ENCODE measurements around the gene RHOT2. TPM values are rescaled to one million over a fixed set of nuclear protein-coding genes. Genes with fewer than 3 reads are reported as not detected.

Gene RHOT2
- total and polyA plus RNA-seq, 2 donors (not counting 3 experiments of a cell fraction or from before 2014, with no cell fraction given) = 106 to 139 TPM

- no peaks in the 10 kb centered on the region for H3K79me2 ChIP-seq (ENCODE audit: control insufficient read depth, insufficient read depth, low read length)
- no peak within 1 kb of the TSS for H3K9ac ChIP-seq (replicated peaks; ENCODE audit: extremely low read depth, insufficient read depth, low read length)
- no peaks in the 10 kb centered on the region for H4K20me1 ChIP-seq (replicated peaks; ENCODE audit: control insufficient read depth, extremely low read depth, insufficient read depth, low read length)
- peaks cover 38 to 39% of the 10 kb centered on the region in 2 experiments for H3K27me3 ChIP-seq (ENCODE audit: control insufficient read depth in 2 of 2, insufficient read depth in 2 of 2, low read length in 2 of 2)
- no peaks in the 10 kb centered on the region for H3K9me3 ChIP-seq (replicated peaks; ENCODE audit: control insufficient read depth, insufficient read depth, low read length)
- POLR2A ChIA-PET = interaction anchor here (0.6 kb wide), 1 partner anchor 363 kb away, joined by 6 read pairs; no protein-coding TSS in a partner anchor
- H3K27ac ChIP-seq (ENCODE audit: insufficient read depth, low read depth, low read length) = no peak within 1 kb of the TSS
- no peaks in the 10 kb centered on the region for H3K36me3 ChIP-seq (ENCODE audit: control insufficient read depth in 2 of 2, extremely low read depth in 1 of 2, insufficient read depth in 2 of 2, low read length in 2 of 2)
- intact Hi-C loops (cut with micrococcal nuclease) (no loop called here), dilution Hi-C loops (cut with MboI; ENCODE audit: extremely low pct_ligation_motif_present, low sequenced_read_pairs) (no loop called here)
- TF ChIP-seq MYC (IDR thresholded peaks at IDR 0.05; ENCODE audit: low read depth, low read length) (no peak), EZH2 (IDR thresholded peaks at IDR 0.05; ENCODE audit: borderline replicate concordance, low read depth, low read length, severe bottlenecking) (peak; percentile 8)
- no peaks in the 10 kb centered on the region for H3K9me1 ChIP-seq (replicated peaks; ENCODE audit: control insufficient read depth, extremely low read depth, insufficient read depth, low read length)
- no peak for FAIRE-seq
- H3K4me2 ChIP-seq (ENCODE audit: insufficient read depth, low read length) = no peak within 1 kb of the TSS
- no peak within 1 kb of the TSS for H2AFZ ChIP-seq (ENCODE audit: low read depth, low read length)
- no peaks in the 10 kb centered on the region for H3K4me1 ChIP-seq (ENCODE audit: control insufficient read depth, extremely low read depth, insufficient read depth, low read length)
- CTCF ChIA-PET = interaction anchor here (1.3 kb wide), 1 partner anchor 10 kb away, joined by 5 read pairs; the partner anchor contains the start of gene METRN
- no peak within 1 kb of the TSS for H3K4me3 ChIP-seq (replicated peaks in 1 of 3; ENCODE audit: insufficient read depth in 1 of 3, low read depth in 1 of 3, low read length in 3 of 3)
- no TSS peak for BruUV-seq (replicated peaks)
- no peak for DNase-seq (ENCODE audit: low read depth, low spot score)
Measured at GRCh38 chr16:705431-706188, 37.7 kb downstream of the RHOT2 start, which contains the start of gene FBXL16. FBXL16 (minus strand) TSS chr16:705801; CDS start chr16:697405, 8,396 bp downstream.

GRCh38 chr16:706189-707061 lies 38.5 kb downstream of the RHOT2 start:
- H3K9me3 ChIP-seq (replicated peaks; ENCODE audit: control insufficient read depth, insufficient read depth, low read length) = no peaks in the 10 kb centered on the region
- H3K27me3 ChIP-seq (ENCODE audit: control insufficient read depth in 2 of 2, insufficient read depth in 2 of 2, low read length in 2 of 2) = peaks cover 32 to 33% of the 10 kb centered on the region in 2 experiments
- no peak overlapping the region for H3K27ac ChIP-seq (ENCODE audit: insufficient read depth, low read depth, low read length)
- POLR2A ChIA-PET = interaction anchor here (0.9 kb wide), 1 partner anchor 15 kb away, joined by 3 read pairs; the partner anchor contains the start of gene ANTKMT
- TF ChIP-seq FOS (IDR thresholded peaks at IDR 0.05; ENCODE audit: borderline replicate concordance, insufficient read depth, low read length) (no peak), EZH2 (IDR thresholded peaks at IDR 0.05; ENCODE audit: borderline replicate concordance, low read depth, low read length, severe bottlenecking) (peak; percentile 70), CTCF (IDR thresholded peaks at IDR 0.05; ENCODE audit: extremely low read depth in 1 of 2, insufficient read depth in 1 of 2, low read depth in 1 of 2, low read length in 2 of 2) (no peak), JUN (IDR thresholded peaks at IDR 0.05; ENCODE audit: borderline replicate concordance, insufficient read depth, insufficient read length, low read depth) (no peak), MAX (IDR thresholded peaks at IDR 0.05; ENCODE audit: insufficient read depth, insufficient read length) (no peak)
- intact Hi-C loops (cut with micrococcal nuclease) = no loop called here
- dilution Hi-C loops (cut with MboI; ENCODE audit: extremely low pct_ligation_motif_present, low sequenced_read_pairs) = no loop called here
- no peak overlapping the region for H3K4me3 ChIP-seq (replicated peaks in 1 of 3; ENCODE audit: insufficient read depth in 1 of 3, low read depth in 1 of 3, low read length in 3 of 3)
- BruUV-seq (replicated peaks) = no TSS peak
- H3K4me1 ChIP-seq (ENCODE audit: control insufficient read depth, extremely low read depth, insufficient read depth, low read length) = no peaks in the 10 kb centered on the region
- CTCF ChIA-PET = interaction anchor here (0.7 to 2.4 kb wide), 7 partner anchors 9 to 396 kb away, joined by 3 to 8 read pairs (median 5); partner anchors contain the start of genes METRN and STUB1
- H3K79me2 ChIP-seq (ENCODE audit: control insufficient read depth, insufficient read depth, low read length) = no peaks in the 10 kb centered on the region
- no peak overlapping the region for H3K4me2 ChIP-seq (ENCODE audit: insufficient read depth, low read length)
- no peak for FAIRE-seq
- DNase-seq (ENCODE audit: low read depth, low spot score) = no peak
- no peak overlapping the region for H3K9ac ChIP-seq (replicated peaks; ENCODE audit: extremely low read depth, insufficient read depth, low read length)
- H3K36me3 ChIP-seq (ENCODE audit: control insufficient read depth in 2 of 2, extremely low read depth in 1 of 2, insufficient read depth in 2 of 2, low read length in 2 of 2) = no peaks in the 10 kb centered on the region
- H4K20me1 ChIP-seq (replicated peaks; ENCODE audit: control insufficient read depth, extremely low read depth, insufficient read depth, low read length) = no peaks in the 10 kb centered on the region
- no peaks in the 10 kb centered on the region for H3K9me1 ChIP-seq (replicated peaks; ENCODE audit: control insufficient read depth, extremely low read depth, insufficient read depth, low read length)
- no peak overlapping the region for H2AFZ ChIP-seq (ENCODE audit: low read depth, low read length)

Data from endothelial cell of umbilical vein (primary cell).